Activated T-helper 17 cell treated with anti-CD3 and anti-CD28 coated beads, Interleukin-2, amount 50 U/mL, for 72 hours (primary cell): ENCODE measurements around the gene FBP1. TPM values are rescaled to one million over a fixed set of nuclear protein-coding genes. Genes with fewer than 3 reads are reported as not detected.

Experiments
- ATAC-seq: fragments of 150-1000 bp; cut with Tn5 transposase; replicated peaks from 2 replicates; pipeline ENCODE4 v1.10.0; 2021; ENCODE audit warnings: mild to moderate bottlenecking, moderate library complexity
- H3K27ac Mint-ChIP-seq: one replicate; pipeline ENCODE4 v1.8.0; 2022; ENCODE audit warnings: mixed read lengths
- H3K27me3 Mint-ChIP-seq: one replicate; pipeline ENCODE4 v1.8.0; 2022; ENCODE audit warnings: mixed read lengths
- H3K36me3 Mint-ChIP-seq: one replicate; pipeline ENCODE4 v1.8.0; 2022; ENCODE audit warnings: low read depth, mild to moderate bottlenecking, mixed read lengths
- H3K4me1 Mint-ChIP-seq: one replicate; pipeline ENCODE4 v1.8.0; 2022; ENCODE audit warnings: mixed read lengths
- H3K4me3 Mint-ChIP-seq: one replicate; pipeline ENCODE4 v1.8.0; 2022; ENCODE audit warnings: mild to moderate bottlenecking, mixed read lengths
- H3K9me3 Mint-ChIP-seq: one replicate; pipeline ENCODE4 v1.8.0; 2022; ENCODE audit warnings: mixed read lengths
- total RNA-seq, 2 donors: library from RNA; stranded (reverse); gene quantifications; one replicate each; pipeline ENCODE4 v1.2.3, GENCODE V29; 2022

FBP1 gene
- total RNA-seq, 2 donors from 2014 or later: 0.50 to 0.85 TPM

- H3K27me3 Mint-ChIP-seq: peaks cover 17% of the 10 kb centered on the region
- peaks cover 6% of the 10 kb centered on the region for H3K4me1 Mint-ChIP-seq
- no peaks in the 10 kb centered on the region for H3K36me3 Mint-ChIP-seq
- no peaks in the 10 kb centered on the region for H3K9me3 Mint-ChIP-seq
- no peak for ATAC-seq
- H3K27ac Mint-ChIP-seq: no peak overlapping the region
- H3K4me3 Mint-ChIP-seq: no peak overlapping the region
Measured at GRCh38 chr9:94666364-94667099, 27.2 kb upstream of the FBP1 start.

GRCh38 chr9:94665613-94666012, 26.3 kb upstream of the FBP1 start:
- Mint-ChIP-seq H3K4me3 (no peak overlapping the region), H3K36me3 (no peaks in the 10 kb centered on the region), H3K4me1 (peaks cover 6% of the 10 kb centered on the region), H3K27ac (no peak overlapping the region), H3K9me3 (no peaks in the 10 kb centered on the region), H3K27me3 (peaks cover 17% of the 10 kb centered on the region)
- no peak for ATAC-seq

- Mint-ChIP-seq H3K4me1 (peaks cover 6% of the 10 kb centered on the region), H3K27ac (no peak overlapping the region), H3K9me3 (no peaks in the 10 kb centered on the region), H3K36me3 (no peaks in the 10 kb centered on the region), H3K4me3 (no peak overlapping the region), H3K27me3 (peaks cover 17% of the 10 kb centered on the region)
- no peak for ATAC-seq
Measured at GRCh38 chr9:94664801-94665200, 25.5 kb upstream of the FBP1 start.

- H3K4me1 Mint-ChIP-seq: peaks cover 3% of the 10 kb centered on the region
- H3K27me3 Mint-ChIP-seq: peaks cover 17% of the 10 kb centered on the region
- no peak overlapping the region for H3K27ac Mint-ChIP-seq
- H3K9me3 Mint-ChIP-seq: no peaks in the 10 kb centered on the region
- H3K36me3 Mint-ChIP-seq: no peaks in the 10 kb centered on the region
- H3K4me3 Mint-ChIP-seq: no peak overlapping the region
- ATAC-seq: no peak
Measured at GRCh38 chr9:94663640-94664039, 24.3 kb upstream of the FBP1 start.

GRCh38 chr9:94663140-94663539, 23.8 kb upstream of the FBP1 start:
- H3K27ac Mint-ChIP-seq: no peak overlapping the region
- peaks cover 17% of the 10 kb centered on the region for H3K27me3 Mint-ChIP-seq
- H3K36me3 Mint-ChIP-seq: no peaks in the 10 kb centered on the region
- no peak overlapping the region for H3K4me3 Mint-ChIP-seq
- no peaks in the 10 kb centered on the region for H3K4me1 Mint-ChIP-seq
- no peak for ATAC-seq
- H3K9me3 Mint-ChIP-seq: no peaks in the 10 kb centered on the region

GRCh38 chr9:94657021-94657725, 17.9 kb upstream of the FBP1 start:
- H3K27ac Mint-ChIP-seq: no peak overlapping the region
- peak overlapping the region; percentile 84 for H3K4me3 Mint-ChIP-seq

GRCh38 chr9:94656200-94656599, 16.9 kb upstream of the FBP1 start:
- Mint-ChIP-seq H3K4me1 (peaks cover 5% of the 10 kb centered on the region), H3K9me3 (no peaks in the 10 kb centered on the region), H3K27ac (peak overlapping the region; percentile 86), H3K27me3 (no peaks in the 10 kb centered on the region), H3K4me3 (peak overlapping the region; percentile 84), H3K36me3 (no peaks in the 10 kb centered on the region)
- peak; percentile 97 for ATAC-seq

More at GRCh38 chr9:94657021-94657725, 17.9 kb upstream of the FBP1 start:
- Mint-ChIP-seq H3K9me3 (no peaks in the 10 kb centered on the region), H3K27me3 (no peaks in the 10 kb centered on the region), H3K36me3 (no peaks in the 10 kb centered on the region), H3K4me1 (peaks cover 5% of the 10 kb centered on the region)
- no peak for ATAC-seq

GRCh38 chr9:94655739-94656138, 16.4 kb upstream of the FBP1 start:
- H3K4me3 Mint-ChIP-seq: peak overlapping the region; percentile 84
- H3K27ac Mint-ChIP-seq: peak overlapping the region; percentile 86
- no peaks in the 10 kb centered on the region for H3K9me3 Mint-ChIP-seq
- peaks cover 5% of the 10 kb centered on the region for H3K4me1 Mint-ChIP-seq
- no peaks in the 10 kb centered on the region for H3K36me3 Mint-ChIP-seq
- H3K27me3 Mint-ChIP-seq: no peaks in the 10 kb centered on the region
- ATAC-seq: peak; percentile 58

- Mint-ChIP-seq H3K4me3 (no peak overlapping the region), H3K27ac (no peak overlapping the region)
Measured at GRCh38 chr9:94654165-94654894, 15.0 kb upstream of the FBP1 start.

GRCh38 chr9:94650949-94651348, 11.6 kb upstream of the FBP1 start:
- Mint-ChIP-seq H3K4me3 (no peak overlapping the region), H3K27ac (no peak overlapping the region), H3K27me3 (peaks cover 3% of the 10 kb centered on the region), H3K9me3 (no peaks in the 10 kb centered on the region), H3K36me3 (no peaks in the 10 kb centered on the region), H3K4me1 (peaks cover 1% of the 10 kb centered on the region)
- no peak for ATAC-seq

More at GRCh38 chr9:94654165-94654894, 15.0 kb upstream of the FBP1 start:
- Mint-ChIP-seq H3K9me3 (no peaks in the 10 kb centered on the region), H3K36me3 (no peaks in the 10 kb centered on the region), H3K27me3 (no peaks in the 10 kb centered on the region), H3K4me1 (peaks cover 5% of the 10 kb centered on the region)
- ATAC-seq: peak; percentile 27

- Mint-ChIP-seq H3K36me3 (no peaks in the 10 kb centered on the region), H3K4me3 (no peak overlapping the region), H3K4me1 (no peaks in the 10 kb centered on the region), H3K9me3 (no peaks in the 10 kb centered on the region), H3K27ac (no peak overlapping the region), H3K27me3 (peaks cover 5% of the 10 kb centered on the region)
- ATAC-seq: no peak
Measured at GRCh38 chr9:94649100-94649819, 9.9 kb upstream of the FBP1 start.

GRCh38 chr9:94648185-94648584, 8.9 kb upstream of the FBP1 start:
- Mint-ChIP-seq H3K4me1 (no peaks in the 10 kb centered on the region), H3K27me3 (peaks cover 5% of the 10 kb centered on the region), H3K36me3 (no peaks in the 10 kb centered on the region), H3K27ac (no peak overlapping the region), H3K4me3 (no peak overlapping the region), H3K9me3 (no peaks in the 10 kb centered on the region)
- ATAC-seq: no peak

- no peaks in the 10 kb centered on the region for H3K9me3 Mint-ChIP-seq
- no peaks in the 10 kb centered on the region for H3K4me1 Mint-ChIP-seq
- H3K27me3 Mint-ChIP-seq: peaks cover 5% of the 10 kb centered on the region
- H3K27ac Mint-ChIP-seq: no peak overlapping the region
- ATAC-seq: no peak
- H3K4me3 Mint-ChIP-seq: no peak overlapping the region
- H3K36me3 Mint-ChIP-seq: no peaks in the 10 kb centered on the region
Measured at GRCh38 chr9:94645901-94646300, 6.6 kb upstream of the FBP1 start.

- Mint-ChIP-seq H3K4me3 (no peak overlapping the region), H3K9me3 (no peaks in the 10 kb centered on the region), H3K27ac (no peak overlapping the region), H3K4me1 (peaks cover 10% of the 10 kb centered on the region), H3K27me3 (peaks cover 5% of the 10 kb centered on the region), H3K36me3 (no peaks in the 10 kb centered on the region)
- no peak for ATAC-seq
Measured at GRCh38 chr9:94644543-94644942, 5.2 kb upstream of the FBP1 start.
